ENCODE results near the gene SFPQ. TPM values are rescaled to one million over a fixed set of nuclear protein-coding genes. Genes with fewer than 3 reads are reported as not detected.

Gene SFPQ
- polyA plus RNA-seq, 10 donors, result 213 to 518 (median 331) TPM

DNA sequence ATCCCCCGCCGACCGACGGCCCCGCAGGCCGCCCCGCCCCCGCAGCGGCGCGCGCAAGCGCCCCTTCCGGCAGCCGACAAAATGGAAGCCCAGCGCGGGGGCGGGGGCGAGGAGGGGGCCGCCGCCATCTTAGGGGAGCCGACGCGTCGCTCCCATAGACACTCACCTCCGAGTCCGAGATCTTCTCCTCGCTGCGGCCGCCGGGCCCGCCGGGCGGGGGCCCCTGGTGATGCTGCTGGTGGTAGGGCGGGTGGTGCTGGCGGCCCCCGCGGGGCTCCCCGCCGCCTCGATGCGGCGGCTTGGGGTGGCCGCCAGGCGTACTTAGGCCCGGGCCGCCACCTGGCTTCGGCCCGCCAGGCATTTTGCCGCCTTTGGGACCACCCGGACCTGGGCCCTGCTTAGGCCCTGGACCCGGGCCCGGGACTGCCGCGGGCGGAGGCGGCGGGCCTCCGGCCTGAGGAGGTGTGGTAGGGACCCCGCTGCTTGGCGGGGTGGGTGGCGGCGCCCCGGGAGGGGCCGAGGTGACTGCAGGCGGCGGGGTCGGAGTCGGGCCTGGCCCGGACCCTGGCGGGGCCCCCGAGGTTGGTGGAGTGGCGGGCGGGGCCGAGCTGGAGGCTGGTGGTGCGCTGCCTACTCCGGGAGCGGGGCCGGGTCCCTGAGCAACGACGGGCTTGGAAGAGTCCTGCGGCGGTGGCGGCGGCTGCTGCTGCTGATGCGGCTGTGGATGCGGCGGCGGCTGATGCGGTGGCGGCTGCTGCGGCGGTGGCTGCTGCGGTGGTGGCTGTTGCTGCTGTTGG, 691 bp downstream of the SFPQ start:
- peak; percentile 80 to 96 (median 91) for DNase-seq

DNA sequence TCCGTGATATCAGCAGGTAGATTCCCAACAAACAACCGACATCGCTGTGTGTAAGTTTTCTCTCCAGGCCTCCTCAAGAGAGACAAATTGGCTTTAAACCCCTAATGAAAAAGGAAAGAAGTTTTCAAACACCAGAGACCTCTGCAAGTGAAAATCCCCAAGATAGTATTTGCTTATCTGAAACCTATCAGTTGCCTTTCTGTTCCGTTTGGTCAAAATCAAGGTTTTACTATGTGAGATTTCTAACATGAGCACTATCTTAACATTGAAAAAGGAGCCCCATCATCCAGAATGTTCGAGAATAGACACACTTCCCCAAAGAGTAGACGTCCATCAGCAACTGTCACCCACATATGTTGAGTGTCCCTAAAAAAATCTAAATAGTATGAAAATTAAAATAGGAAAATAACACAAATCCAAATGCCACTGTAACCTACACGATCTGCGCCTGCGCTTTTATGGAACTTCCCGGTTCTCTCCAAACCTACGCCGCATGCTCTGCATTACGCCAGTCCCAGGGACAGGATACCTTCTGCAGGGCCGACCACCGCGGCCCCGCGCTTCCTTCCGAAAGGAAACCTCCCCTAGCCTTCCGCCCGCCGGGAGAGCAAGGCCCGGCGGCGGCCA, 1.4 kb downstream of the SFPQ start:
- DNase-seq, result no peak

DNA sequence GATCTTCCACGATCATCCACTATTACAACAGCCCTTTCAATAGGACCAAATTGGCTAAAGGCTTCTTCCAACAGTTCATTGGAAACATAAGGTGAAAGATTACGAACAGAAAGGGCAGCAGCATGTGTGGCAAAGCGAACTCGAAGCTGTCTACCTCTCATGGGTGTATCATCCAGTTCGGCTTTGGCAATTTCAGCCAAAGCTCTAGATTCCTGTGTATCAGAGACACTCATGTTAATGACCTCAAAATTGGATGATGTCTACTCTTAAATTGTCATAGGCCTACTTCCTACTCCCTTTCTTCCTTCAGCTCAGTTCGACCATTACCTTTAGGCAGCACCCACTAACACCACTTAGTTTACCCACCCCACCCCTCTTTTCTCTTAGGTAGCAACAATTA, 2.2 kb downstream of the SFPQ start:
- DNase-seq, result no peak

DNA sequence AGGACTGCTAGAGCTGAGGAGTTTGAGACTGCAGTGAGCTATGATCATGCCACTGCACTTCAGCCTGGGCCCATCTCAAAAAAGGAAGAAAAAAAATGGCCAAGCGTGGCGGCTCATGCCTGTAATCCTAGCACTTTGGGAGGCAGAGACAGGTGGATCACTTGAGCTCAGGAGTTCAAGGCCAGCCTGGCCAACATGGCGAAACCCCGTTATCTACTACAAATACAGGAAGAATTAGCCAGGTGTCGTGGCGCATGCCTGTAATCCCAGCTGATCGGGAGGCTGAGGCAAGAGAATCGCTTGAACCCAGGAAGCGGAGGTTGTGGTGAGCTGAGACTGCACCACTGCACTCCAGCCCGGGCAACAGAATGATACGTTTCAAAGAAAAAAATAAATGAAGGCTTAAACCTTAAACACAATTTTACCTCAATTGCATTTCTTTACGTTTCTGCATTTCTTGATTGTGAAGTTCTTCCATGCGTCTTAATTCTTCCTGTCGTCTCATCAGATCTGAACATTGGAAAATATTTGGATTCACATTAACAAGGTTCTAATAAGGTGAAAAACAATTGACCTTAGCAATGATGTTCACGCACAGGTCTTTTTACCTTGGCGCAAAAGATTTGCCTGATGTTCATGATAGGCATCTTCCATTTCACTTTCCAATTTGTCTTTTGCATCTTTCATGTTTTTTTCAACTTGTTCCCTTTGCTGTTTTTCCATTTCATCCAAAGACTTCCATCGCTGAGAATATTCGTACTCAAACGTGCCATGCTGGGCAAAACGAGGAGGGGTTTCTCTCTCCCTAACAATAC, 4.2 kb downstream of the SFPQ start:
- no peak for DNase-seq

DNA sequence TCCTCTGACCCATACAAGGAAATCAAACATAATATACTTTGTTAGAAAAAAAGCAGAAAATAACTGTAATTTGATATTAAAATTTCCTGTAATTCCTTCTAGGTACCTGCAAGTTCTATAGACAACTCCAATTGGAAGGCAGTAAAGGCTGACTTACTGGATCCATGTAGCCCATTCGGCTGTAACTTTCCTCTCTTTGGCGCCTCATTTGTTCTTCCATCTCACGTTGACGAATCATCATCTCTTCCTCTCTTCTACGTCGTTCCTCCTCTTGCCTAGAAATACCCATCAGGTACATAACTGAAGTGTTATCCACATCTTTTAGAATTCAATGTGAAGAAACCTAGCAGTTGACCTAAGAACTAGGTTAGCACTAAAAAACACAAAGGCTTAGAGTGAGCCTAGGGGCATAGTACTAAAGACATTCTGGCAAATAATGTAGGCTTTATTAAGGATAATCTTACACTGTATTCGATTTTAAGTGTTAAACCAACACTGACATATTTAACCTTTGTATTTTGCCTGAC, 5.1 kb downstream of the SFPQ start:
- DNase-seq, result no peak

DNA sequence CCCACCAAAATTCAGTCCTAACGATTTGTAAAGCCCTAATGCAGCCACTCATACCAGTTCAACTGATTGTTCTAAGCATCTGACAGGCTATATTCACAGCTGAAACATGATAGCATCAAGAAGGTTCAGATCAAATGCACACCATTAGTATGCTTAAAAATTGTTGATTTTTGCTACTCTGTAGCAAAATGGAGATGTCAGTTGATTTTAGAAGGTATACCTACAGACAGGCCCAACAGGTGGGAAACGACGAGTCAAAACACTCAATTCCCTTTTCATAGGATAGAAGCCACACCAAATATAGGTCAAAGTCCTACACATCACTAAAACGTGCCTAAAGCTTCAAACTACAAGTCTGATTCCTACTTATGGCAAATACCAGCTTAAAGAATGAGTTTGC, 6.7 kb downstream of the SFPQ start:
- DNase-seq, result no peak

DNA sequence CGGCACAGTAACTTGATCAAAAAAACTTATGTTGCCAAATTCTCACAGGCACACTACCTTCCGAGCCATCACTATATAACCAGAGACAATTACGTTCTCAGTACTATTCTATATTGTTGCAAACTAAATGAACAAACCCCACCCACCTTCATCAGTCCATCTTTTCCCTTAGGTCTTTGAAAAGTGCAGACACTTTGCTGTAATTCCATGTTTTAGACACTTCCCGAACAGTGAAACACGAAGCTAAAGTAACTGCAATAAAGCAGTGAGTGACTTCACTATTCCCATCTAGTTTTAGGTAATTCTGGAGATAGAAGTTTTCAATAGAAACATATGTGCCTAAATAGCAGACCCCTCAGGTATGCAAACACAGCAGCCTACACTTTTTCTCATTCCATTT, 7.7 kb downstream of the SFPQ start:
- no peak for DNase-seq

DNA sequence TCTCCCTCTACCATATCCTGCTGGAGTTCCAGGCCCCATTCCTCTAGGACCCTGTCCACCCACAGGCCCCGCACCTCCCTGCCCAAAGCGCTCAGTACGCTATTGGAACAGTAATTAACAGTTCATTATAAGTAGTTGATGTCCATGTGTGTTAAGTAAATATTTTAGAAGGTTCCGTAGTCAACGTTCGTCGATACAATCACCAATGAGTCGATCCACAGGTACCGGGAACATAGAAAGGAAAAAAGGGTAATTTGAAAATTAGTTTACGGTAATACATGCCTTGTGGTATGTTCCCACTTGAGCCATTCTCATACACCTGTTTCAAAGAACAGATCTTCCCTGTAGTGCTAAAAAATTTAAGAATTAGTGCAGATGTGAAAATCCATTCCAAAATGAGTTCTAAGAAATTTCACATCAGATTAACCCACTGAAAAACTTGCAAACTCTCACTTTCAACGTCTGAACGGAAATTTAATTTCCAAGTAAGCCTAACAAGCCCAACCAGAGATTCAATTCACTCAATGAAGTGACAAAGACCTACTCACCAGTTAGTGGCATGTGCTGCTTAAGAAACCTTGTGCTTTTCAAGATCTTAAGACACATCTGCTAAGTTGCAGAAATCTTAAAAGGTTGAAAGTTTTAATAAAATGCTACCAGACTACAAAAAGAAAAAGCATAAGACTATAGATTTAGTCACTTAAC, 8.3 kb downstream of the SFPQ start:
- no peak for DNase-seq

DNA sequence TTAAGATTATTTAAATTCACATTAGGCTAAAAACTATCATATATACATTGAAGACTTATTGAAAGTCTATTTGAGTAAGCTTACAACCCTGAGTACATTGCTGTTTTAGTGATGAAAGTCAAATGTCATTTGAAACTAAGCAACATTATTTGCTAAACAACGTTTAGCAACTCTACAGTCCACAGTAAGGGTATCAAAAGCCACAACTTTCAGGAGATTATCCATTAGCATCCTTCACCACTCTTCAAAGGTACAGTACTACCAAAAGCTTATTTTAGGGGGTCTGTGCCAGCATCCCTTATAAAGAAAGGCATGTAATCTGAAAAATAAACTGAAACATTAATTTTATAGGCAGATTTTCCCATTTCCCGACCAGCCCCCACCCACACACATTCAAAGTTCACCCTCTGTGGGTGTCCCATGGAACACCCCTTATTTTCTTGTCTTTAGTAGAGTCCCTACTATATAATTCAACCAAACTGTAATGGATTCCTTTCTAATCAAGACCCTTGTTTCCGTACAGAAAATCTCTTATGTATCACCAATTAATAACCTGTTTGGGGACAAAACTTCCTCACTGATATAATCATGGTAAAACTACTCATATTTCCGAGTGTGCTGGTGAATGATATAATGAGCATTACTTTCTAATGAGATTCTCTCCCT, 11.0 kb downstream of the SFPQ start:
- no peak for DNase-seq

DNA sequence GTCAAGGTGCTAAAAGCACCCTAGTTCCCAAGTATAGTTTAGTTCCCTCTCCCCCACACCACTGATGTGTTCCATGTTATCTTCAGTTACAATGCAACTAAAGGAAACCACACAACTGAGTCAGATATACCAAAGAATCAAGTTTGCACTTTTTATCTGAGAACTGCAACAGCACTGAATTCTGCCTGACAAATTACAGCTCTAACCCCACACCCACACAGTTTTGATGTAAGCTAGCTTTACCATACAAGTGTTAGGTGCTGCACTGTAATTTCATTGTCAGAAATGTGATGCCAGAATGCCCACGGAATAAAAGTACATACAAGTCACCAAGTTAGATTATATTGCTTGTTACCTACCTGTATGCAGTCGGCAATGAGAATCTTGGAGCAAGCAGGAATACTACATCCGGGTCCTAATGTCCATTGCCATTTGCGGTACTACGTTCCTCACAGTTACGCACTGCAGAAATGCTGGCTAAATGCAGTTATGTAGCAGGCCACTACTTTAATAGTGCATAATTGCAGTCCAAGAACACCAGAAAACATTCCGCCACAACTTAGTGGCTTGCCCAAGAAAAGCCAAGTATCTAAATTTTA, 12.1 kb downstream of the SFPQ start:
- DNase-seq, result no peak

DNA sequence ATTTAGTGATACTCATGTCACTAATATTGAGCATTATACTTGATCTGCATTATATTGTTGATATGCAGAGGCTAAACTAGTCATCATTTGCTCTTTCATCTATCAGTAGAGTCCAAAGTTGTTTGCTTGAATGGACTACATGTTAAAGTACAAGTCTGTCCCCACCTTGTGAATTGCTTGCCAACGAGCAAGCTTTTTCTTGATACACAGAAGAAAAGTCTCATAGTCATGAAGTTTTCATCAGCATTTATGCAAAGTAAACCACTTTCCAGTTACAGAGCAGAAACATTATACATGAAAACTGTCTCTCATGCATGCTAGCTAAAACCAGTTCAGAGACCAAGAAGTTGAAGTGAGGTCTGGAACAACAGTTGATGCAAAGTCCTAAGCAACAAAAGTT, 13.0 kb downstream of the SFPQ start:
- DNase-seq, result no peak

DNA sequence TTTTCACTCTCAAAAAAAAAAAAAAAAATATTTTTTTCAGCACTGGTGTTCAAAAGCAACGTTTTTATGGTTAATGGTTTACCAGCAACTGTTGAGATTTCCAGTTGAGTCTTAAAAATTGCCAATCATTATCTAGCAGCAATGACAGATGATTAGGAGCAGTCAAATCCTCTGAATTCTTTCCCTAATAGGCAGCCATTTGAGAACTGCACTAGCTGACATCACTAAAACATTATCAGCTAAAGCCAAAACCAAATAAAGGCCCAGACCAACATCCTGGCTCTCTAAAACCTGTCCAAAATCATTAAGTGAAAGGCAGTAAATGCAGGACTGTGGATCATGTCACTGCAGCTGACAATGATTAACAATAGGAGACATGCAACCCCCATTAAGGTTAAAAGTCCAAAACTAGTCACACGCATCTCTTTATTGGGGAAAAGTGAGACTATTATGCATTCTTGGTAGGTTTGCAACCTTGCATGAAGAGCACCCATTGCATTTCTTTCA, 14.0 kb downstream of the SFPQ start:
- DNase-seq, result no peak

DNA sequence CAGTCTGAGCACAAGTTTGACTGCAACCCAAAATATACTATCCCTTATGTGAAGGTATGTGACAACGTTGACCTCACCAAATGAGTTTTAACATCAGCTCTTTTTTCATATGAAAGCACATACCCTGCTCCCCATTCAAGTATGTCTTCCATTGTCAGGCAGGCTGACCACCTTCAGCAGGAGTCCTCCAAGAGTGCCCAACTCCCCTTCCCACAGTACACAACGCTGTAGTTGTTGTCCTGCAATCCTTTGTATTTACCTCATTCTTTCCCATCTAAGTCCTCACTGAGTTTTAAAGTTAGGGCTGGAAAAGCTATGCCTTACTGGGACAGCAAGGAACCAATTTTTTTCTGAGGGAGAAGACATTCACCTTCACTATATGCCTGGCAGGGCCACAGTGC, 14.7 kb downstream of the SFPQ start:
- no peak for DNase-seq

DNA sequence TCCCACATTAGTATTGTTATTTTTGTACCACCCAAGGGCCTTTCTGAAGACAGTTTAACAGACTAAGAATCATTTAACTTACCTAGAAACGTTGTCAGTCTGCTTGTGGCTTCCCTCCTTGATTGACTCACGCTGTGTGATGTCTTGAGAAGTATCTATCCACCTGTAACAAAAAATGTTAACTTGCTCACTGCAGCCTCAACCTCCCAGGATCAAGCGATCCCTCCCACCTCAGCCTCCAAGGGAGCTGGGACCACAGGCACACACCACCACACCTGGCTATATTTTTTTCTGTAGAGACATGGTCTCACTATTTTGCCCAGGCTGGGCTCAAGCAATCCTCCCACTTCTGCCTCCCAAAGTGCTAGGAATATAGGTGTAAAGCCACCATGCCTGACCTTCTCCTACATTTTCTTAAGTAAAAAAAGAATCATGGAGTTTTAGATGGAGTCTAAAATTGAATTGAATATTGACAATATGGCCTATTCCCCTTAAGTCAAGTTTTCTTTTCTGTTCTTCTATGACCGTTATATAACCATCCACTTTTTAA, 15.6 kb downstream of the SFPQ start:
- no peak for DNase-seq

DNA sequence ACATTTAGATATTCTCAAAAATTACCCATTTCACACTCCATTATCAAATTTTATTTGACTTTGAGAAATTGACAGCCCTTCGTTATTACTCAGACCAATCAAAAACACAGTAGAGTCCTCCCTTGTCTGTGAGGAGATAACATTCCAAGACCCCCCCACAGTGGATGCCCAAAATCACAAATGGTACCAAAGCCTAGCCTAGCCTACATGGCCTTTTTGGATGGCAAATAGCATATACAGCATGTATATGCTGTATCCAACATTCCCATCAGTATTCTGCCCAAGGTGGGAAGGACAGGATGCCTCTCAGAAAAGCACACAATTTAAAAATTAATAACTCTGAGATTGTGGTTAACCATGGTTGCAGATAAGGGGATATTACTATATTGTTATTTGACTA, 17.3 kb downstream of the SFPQ start:
- no peak for DNase-seq

DNA sequence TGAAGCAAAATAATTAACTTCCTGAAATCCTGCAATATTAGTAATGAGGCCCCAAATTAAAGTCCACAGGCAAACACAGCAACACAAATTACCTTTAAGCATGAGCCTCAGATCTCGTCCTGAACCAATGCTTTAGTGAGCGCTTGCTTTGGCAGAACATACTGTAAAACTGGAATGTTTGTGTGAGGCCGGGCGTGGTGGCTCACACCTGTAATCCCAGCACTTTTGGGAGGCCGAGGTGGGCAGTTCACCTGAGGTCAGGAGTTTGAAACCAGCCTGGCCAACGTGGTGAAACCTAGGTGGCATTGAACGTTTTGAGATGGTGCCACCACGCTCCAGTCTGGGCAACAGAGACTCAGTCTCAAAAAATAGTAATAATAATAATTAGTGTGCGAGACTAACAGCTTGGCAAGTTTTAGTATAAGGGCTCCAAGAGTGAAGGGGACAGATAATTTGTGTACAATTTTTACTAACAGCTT, 17.8 kb downstream of the SFPQ start:
- DNase-seq, result no peak

DNA sequence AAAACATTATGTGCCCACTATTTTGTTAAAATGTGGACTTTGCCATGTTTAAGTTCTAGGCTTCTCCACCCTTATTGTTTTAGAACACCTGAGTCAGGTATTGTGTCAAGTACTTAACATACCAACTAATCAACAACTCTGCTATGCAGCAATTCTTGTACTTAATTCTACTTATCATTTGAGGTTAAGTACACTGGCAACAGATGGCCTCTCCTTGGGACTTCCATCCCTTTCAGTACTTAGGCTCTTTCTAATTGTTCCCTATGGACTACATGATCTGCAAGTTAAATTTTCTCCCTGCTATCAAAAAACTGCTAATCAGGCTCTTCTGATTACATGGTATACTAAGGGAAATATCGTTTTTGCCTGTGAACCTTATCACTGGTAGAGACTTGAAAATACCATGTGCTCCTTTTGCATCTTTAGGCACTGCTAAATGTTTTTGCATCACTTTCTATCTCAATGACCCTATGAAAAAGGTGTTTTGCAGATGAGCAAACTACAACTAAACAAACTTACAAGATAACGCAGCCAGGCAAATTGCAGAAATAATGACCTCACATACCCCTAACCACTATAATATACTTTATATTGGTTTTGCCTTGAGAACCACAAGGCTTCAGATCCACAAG, 18.9 kb downstream of the SFPQ start:
- DNase-seq, result no peak

DNA sequence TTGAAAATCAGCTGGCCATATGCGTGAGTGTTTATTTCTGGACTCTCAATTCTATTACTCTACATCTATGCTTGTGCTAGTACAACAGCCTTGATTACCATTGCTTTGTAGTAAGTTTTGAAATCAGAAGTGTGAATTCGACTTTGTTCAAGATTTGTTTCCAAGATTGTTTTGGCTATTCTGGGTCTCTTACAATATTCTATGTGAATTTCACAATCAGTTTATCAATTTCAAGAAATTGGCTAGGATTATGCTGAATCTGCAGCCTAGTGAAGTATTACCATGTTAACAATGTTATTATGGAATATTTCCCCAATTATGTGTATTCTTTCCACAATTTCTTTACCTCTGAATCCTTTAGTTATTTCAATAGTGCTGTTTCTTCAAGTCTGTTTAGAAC, 19.5 kb downstream of the SFPQ start:
- DNase-seq, result no peak

DNA sequence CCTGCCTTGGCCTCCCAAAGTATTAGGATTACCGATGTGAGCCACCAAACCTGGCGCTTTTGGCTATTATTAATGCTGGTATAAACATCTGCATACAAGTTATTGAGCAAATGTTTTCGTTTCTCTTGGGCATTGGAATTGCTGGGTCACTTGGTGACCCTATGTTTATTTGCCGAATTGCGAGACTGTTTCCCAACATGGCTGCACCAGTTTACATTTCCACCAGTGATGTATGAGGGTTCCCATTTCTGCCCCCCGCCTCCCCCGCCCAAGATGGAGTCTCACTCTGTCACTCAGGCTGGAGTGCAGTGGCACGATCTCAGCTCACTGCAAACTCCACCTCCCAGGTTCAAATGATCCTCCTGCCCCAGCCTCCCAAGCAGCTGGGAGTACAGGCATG, 20.9 kb downstream of the SFPQ start:
- no peak for DNase-seq

DNA sequence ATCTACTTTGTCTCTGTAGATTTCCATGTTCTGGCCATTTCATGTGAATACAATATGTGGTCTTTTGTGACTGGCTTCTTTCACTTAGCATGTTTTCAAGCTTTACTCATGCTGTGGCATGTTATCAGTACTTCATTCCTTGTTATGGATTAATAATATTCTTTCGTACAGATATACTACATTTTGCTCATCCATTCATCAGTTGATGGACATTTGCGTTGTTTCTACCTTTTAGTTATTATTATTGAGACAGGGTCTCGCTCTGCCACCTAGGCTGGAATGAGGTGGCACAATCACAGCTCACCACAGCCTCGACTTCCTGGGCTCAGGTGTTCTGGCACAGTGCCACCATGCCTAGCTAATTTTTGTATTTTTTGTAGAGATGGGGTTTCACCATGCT, 21.4 kb downstream of the SFPQ start:
- no peak for DNase-seq
